ENCODE measurements around the gene CRIP1. TPM values are rescaled to one million over a fixed set of nuclear protein-coding genes. Genes with fewer than 3 reads are reported as not detected.

Gene CRIP1
- polyA plus RNA-seq, 2 of the 4 experiments (the other 2 are of a cell fraction): 280 to 999 TPM

GRCh38 chr14:105490572-105491365 lies 4.1 kb downstream of the CRIP1 start, which contains the start of gene TEDC1 (continued):
- TF ChIP-seq ZSCAN20 (CRISPR knock-in tag; IDR thresholded peaks at IDR 0.05): no peak
- TF ChIP-seq CHD2 (IDR thresholded peaks at IDR 0.05; ENCODE audit: low read length, partially characterized antibody): peak; percentile 14
- TF ChIP-seq RARB (CRISPR knock-in tag; IDR thresholded peaks at IDR 0.05): no peak
- peak; percentile 75; the same call in 1 of the 2 replicates for TF ChIP-seq ZNF302 (CRISPR knock-in tag; IDR thresholded peaks at IDR 0.05)
- no peak; the same call in none of the 2 replicates for TF ChIP-seq POLR2A (IDR thresholded peaks at IDR 0.05; ENCODE audit: low read length)
- TF ChIP-seq ZC3H11A (IDR thresholded peaks at IDR 0.05): no peak
- TF ChIP-seq HOXA7 (CRISPR knock-in tag; IDR thresholded peaks at IDR 0.05): peak; percentile 40; the same call in 1 of the 2 replicates
- TF ChIP-seq FOSB (CRISPR knock-in tag; IDR thresholded peaks at IDR 0.05): peak; percentile 61; the same call in 1 of the 2 replicates
- TF ChIP-seq HOXB13 (CRISPR knock-in tag; IDR thresholded peaks at IDR 0.05; ENCODE audit: low read depth): peak; percentile 91; the same call in 1 of the 2 replicates
- TF ChIP-seq, protein P1, sequence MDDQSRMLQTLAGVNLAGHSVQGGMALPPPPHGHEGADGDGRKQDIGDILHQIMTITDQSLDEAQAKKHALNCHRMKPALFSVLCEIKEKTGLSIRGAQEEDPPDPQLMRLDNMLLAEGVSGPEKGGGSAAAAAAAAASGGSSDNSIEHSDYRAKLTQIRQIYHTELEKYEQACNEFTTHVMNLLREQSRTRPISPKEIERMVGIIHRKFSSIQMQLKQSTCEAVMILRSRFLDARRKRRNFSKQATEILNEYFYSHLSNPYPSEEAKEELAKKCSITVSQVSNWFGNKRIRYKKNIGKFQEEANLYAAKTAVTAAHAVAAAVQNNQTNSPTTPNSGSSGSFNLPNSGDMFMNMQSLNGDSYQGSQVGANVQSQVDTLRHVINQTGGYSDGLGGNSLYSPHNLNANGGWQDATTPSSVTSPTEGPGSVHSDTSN (IDR thresholded peaks at IDR 0.05): peak; percentile 86
- no peak for TF ChIP-seq PHF8 (IDR thresholded peaks at IDR 0.05; ENCODE audit: borderline replicate concordance, low read depth)
- TF ChIP-seq HDAC2 (IDR thresholded peaks at IDR 0.05): no peak
- TF ChIP-seq HEYL (CRISPR knock-in tag; IDR thresholded peaks at IDR 0.05): no peak
- peak; percentile 85 for TF ChIP-seq BHLHE40 (IDR thresholded peaks at IDR 0.05; ENCODE audit: low read depth, low read length)
- TF ChIP-seq POLR2AphosphoS2 (conservative IDR thresholded peaks at IDR 0.05; ENCODE audit: low read length): peak; percentile 91
- TF ChIP-seq NR3C1 (IDR thresholded peaks at IDR 0.05): no peak
- no peak for TF ChIP-seq CBX8 (IDR thresholded peaks at IDR 0.05)
- TF ChIP-seq EHF (CRISPR knock-in tag; IDR thresholded peaks at IDR 0.05): peak; percentile 88
- peak; percentile 66; the same call in 1 of the 2 replicates for TF ChIP-seq MAX (IDR thresholded peaks at IDR 0.05)
- peak; percentile 82 for TF ChIP-seq RFX5 (IDR thresholded peaks at IDR 0.05)
- no peak for TF ChIP-seq KDM1A (IDR thresholded peaks at IDR 0.05; ENCODE audit: low read depth)
- peak; percentile 95; the same call in 1 of the 2 replicates for TF ChIP-seq HOXB5 (CRISPR knock-in tag; IDR thresholded peaks at IDR 0.05)
- TF ChIP-seq REST (IDR thresholded peaks at IDR 0.05): no peak
- TF ChIP-seq KDM5A (IDR thresholded peaks at IDR 0.05): no peak
- TF ChIP-seq, protein P2, sequence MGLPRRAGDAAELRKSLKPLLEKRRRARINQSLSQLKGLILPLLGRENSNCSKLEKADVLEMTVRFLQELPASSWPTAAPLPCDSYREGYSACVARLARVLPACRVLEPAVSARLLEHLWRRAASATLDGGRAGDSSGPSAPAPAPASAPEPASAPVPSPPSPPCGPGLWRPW (IDR thresholded peaks at IDR 0.05): no peak
- no peak for TF ChIP-seq EP300 (IDR thresholded peaks at IDR 0.05)
- TF ChIP-seq SREBF2 (IDR thresholded peaks at IDR 0.05): no peak
